ENCODE results near the gene NFYC. TPM values are rescaled to one million over a fixed set of nuclear protein-coding genes. Genes with fewer than 3 reads are reported as not detected.

Gene NFYC
- total RNA-seq, 4 donors from 2014 or later = 30.0 to 54.2 (median 46.6) TPM

DNA sequence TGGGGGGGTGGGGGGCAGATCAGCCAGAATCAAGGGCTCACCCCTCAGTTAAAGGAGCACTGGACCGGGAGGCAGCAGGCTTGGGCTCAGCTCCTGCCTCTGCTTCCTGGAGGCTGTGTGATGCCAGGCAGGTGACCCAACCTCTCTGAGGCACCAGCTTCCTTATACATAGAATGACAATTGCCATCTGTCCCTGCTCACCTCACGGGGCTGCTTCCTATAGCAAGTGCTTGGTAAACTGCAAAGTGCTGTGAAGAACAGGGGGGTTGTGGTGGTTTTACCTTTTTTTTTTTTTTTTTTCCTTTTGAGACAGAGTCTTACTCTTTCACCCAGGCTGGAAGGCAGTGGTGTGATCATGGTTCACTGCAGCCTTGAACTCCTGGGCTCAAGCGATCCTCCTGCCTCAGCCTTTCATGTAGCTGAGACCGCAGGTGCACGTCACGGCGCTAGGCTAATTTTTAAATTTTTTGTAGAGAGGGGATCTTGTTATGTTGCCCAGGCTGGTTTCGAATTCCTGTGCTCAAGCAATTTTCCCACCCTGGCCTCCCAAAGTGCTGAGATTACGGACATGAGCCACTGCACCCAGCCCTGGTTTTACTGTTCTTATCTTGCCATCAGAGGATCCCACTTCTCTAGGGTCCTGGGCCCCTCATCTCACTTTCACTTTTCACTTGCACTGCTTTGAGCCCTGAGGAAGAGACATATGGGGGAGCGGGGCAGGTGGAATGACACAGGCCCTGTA, 103.6 kb downstream of the NFYC start:
- WGBS = 89% methylated on average over 10 of the region's 10 CpGs
- intact Hi-C loops (cut with DNase I) = no loop called here
- H3K27ac ChIP-seq (replicated peaks in 1 of 4) = peak overlapping the region; percentile 73 to 90 (median 87)
- H3K4me1 ChIP-seq = peaks cover 38 to 97% (median 91%) of the 10 kb centered on the region in 4 donors
- no peak overlapping the region for H3K4me3 ChIP-seq
- no peaks in the 10 kb centered on the region for H3K9me3 ChIP-seq
- no peak for DNase-seq (ENCODE audit: extremely low spot score)
- no peaks in the 10 kb centered on the region for H3K27me3 ChIP-seq
- TF ChIP-seq POLR2AphosphoS5 (IDR thresholded peaks at IDR 0.05) (no peak), EP300 (IDR thresholded peaks at IDR 0.05) (no peak), POLR2A (IDR thresholded peaks at IDR 0.05; ENCODE audit: low read depth) (no peak)
- TF ChIP-seq, protein P1, sequence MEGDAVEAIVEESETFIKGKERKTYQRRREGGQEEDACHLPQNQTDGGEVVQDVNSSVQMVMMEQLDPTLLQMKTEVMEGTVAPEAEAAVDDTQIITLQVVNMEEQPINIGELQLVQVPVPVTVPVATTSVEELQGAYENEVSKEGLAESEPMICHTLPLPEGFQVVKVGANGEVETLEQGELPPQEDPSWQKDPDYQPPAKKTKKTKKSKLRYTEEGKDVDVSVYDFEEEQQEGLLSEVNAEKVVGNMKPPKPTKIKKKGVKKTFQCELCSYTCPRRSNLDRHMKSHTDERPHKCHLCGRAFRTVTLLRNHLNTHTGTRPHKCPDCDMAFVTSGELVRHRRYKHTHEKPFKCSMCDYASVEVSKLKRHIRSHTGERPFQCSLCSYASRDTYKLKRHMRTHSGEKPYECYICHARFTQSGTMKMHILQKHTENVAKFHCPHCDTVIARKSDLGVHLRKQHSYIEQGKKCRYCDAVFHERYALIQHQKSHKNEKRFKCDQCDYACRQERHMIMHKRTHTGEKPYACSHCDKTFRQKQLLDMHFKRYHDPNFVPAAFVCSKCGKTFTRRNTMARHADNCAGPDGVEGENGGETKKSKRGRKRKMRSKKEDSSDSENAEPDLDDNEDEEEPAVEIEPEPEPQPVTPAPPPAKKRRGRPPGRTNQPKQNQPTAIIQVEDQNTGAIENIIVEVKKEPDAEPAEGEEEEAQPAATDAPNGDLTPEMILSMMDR (IDR thresholded peaks at IDR 0.05) = no peak
- no peaks in the 10 kb centered on the region for H3K36me3 ChIP-seq

DNA sequence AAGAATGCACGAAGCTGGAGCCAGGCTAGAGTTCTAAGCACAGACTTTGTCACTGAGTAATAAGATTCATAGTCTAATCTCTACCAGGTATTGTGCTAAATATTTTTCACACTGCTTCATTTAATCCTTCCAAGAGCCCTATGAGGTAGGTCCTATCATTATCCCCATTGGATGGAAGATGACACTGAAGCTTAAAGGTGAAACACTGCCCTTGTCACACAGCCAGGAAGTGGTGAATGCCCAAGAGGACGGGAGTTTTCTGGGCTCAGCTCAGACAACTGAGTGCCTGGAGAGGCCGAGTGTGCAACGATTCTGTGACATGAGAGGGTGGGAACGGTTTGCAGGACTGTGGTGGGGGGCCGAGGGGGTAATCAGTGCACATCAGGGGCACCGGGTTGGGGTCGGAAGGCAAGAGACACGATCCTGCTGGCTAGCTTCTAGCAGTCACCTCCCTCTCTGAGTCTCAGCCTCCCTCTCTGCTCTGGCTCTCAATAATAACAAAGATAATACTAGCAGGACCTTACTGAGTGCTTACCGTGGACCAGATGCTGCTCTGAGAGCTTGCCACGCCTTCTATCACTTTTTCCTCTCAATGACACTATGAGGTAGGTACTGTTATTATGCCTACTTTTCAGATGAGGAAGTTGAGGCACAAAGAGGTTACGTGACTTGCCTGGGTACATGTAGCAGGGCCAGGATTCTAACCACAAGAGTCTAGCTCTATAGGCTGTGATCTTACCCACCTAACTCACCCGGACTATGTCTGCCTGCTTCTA, 104.5 kb downstream of the NFYC start:
- peak overlapping the region; percentile 73 to 90 (median 87) for H3K27ac ChIP-seq (replicated peaks in 1 of 4)
- intact Hi-C loops (cut with DNase I) = no loop called here
- H3K4me1 ChIP-seq = peaks cover 38 to 97% (median 91%) of the 10 kb centered on the region in 4 donors
- H3K9me3 ChIP-seq = no peaks in the 10 kb centered on the region
- no peaks in the 10 kb centered on the region for H3K27me3 ChIP-seq
- TF ChIP-seq EP300 (IDR thresholded peaks at IDR 0.05) (no peak), POLR2AphosphoS5 (IDR thresholded peaks at IDR 0.05) (no peak), POLR2A (IDR thresholded peaks at IDR 0.05; ENCODE audit: low read depth) (no peak)
- TF ChIP-seq, protein P1 (IDR thresholded peaks at IDR 0.05) = no peak
- no peaks in the 10 kb centered on the region for H3K36me3 ChIP-seq
- DNase-seq (ENCODE audit: extremely low spot score) = no peak
- no peak overlapping the region for H3K4me3 ChIP-seq
- WGBS = 48% methylated on average over 8 of the region's 13 CpGs

DNA sequence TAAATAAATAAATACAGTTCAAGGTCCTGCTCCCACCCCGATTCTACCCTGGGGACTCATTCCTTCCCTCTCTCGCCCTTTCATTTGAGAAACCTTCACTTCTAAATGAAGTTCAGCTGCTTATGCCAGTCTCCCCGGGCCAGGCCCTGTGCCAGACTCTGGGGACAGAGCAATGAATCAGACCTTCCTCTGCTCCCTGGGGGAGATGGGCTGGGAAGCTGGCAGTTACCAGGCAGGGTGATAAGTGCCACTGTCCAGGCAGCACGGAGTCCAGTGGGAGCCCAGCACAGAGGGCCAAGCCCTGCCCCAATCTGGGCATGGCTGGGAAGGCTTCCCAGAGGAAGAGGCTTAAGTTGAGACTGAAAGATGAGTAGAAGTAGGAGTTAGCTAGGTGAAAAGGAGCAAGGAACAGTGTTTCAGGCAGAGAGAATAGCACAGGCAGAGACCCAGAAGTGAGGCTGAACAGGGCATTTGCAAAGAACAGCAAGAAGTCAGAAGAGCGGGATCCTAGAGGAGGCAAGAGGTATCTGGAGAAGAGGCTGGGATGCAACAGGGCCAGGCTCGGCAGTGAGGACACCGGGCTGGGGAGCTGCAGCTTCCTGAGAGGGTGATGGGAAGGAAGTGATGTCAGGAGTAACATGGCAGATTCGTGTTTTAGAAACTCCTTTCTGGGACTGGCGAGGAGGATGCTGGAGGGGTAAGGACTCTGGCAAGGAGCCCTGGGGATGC, 105.6 kb downstream of the NFYC start:
- no peak for DNase-seq (ENCODE audit: extremely low spot score)
- no peaks in the 10 kb centered on the region for H3K36me3 ChIP-seq
- 40% methylated on average over 9 of the region's 9 CpGs for WGBS
- TF ChIP-seq, protein P1 (IDR thresholded peaks at IDR 0.05) = no peak
- TF ChIP-seq POLR2AphosphoS5 (IDR thresholded peaks at IDR 0.05) (no peak), POLR2A (IDR thresholded peaks at IDR 0.05; ENCODE audit: low read depth) (no peak), EP300 (IDR thresholded peaks at IDR 0.05) (no peak)
- H3K27me3 ChIP-seq = no peaks in the 10 kb centered on the region
- intact Hi-C loops (cut with DNase I) = no loop called here
- peak overlapping the region; percentile 73 to 90 (median 87) for H3K27ac ChIP-seq (replicated peaks in 1 of 4)
- H3K4me1 ChIP-seq = peaks cover 49 to 97% (median 92%) of the 10 kb centered on the region in 4 donors
- no peak overlapping the region for H3K4me3 ChIP-seq
- no peaks in the 10 kb centered on the region for H3K9me3 ChIP-seq

DNA sequence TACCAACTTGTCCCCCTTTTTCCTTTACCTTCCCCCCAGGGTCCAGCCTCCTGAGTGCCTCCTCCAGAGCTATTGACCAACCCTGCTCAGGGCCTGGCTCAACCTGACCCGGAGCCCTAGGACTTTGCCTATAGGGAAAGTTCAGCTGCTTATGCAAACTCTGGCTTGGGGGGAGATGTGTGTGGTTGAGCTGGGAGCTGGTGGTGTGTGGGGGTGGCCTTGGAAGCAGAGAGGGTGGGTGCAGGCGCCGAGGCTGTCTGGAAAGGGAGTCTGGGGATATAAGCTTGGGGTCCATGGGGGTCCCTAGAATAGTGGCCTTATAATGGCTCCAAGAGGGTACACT, 106.1 kb downstream of the NFYC start:
- no peak for DNase-seq (ENCODE audit: extremely low spot score)
- intact Hi-C loops (cut with DNase I) = no loop called here
- 73% methylated on average over 3 of the region's 3 CpGs for WGBS
- TF ChIP-seq EP300 (IDR thresholded peaks at IDR 0.05) = no peak
- TF ChIP-seq POLR2AphosphoS5 (IDR thresholded peaks at IDR 0.05) = no peak
- TF ChIP-seq, protein P1 (IDR thresholded peaks at IDR 0.05) = no peak
- TF ChIP-seq POLR2A (IDR thresholded peaks at IDR 0.05; ENCODE audit: low read depth) = no peak
- no peaks in the 10 kb centered on the region for H3K36me3 ChIP-seq
- H3K27ac ChIP-seq (replicated peaks in 1 of 4) = peak overlapping the region; percentile 73 to 90 (median 87)
- no peak overlapping the region for H3K4me3 ChIP-seq
- no peaks in the 10 kb centered on the region for H3K9me3 ChIP-seq
- H3K27me3 ChIP-seq = no peaks in the 10 kb centered on the region
- H3K4me1 ChIP-seq = peaks cover 49 to 96% (median 93%) of the 10 kb centered on the region in 4 donors
